Gastroesophageal sphincter (tissue), 4 donors: ENCODE measurements around the gene THRB. TPM values are rescaled to one million over a fixed set of nuclear protein-coding genes. Genes with fewer than 3 reads are reported as not detected.

Source experiments
- ATAC-seq: fragments of 150-250 bp; one replicate; pipeline ENCODE4 v1.9.1; 2016; ENCODE audit warnings: mild to moderate bottlenecking, moderate library complexity
- H3K27ac ChIP-seq, 4 donors: fragments of 200-600 bp; sonication (generic) in 3 of 4; 1 replicate in 3 of 4; 2 replicates in 1 of 4; pipeline ENCODE4 v1.5.1; 2016 to 2019
- H3K27me3 ChIP-seq: fragments of 200-600 bp; sonication (generic); one replicate; pipeline ENCODE4 v1.5.1; 2019
- H3K36me3 ChIP-seq, 2 donors: fragments of 200-600 bp; sonication (generic); one replicate each; pipeline ENCODE4 v1.5.1; 2019; ENCODE audit warnings: control low read depth in 1 of 2
- H3K4me1 ChIP-seq, 3 donors: fragments of 200-600 bp; sonication (generic); 1 replicate in 2 of 3; 2 replicates in 1 of 3; pipeline ENCODE4 v1.5.1; 2016 to 2019; ENCODE audit warnings: control low read depth in 2 of 3
- H3K4me3 ChIP-seq, 2 donors: fragments of 200-600 bp; sonication (generic); one replicate each; pipeline ENCODE4 v1.5.1; 2019; ENCODE audit warnings: mild to moderate bottlenecking in 1 of 2, moderate library complexity in 1 of 2
- H3K9me3 ChIP-seq, 3 donors: fragments of 200-600 bp; sonication (generic); one replicate each; pipeline ENCODE4 v1.5.1; 2017 to 2019; ENCODE audit warnings: control low read depth in 2 of 3
- EP300 ChIP-seq: sonication (generic); formaldehyde crosslinking; IDR thresholded peaks from one replicate; pipeline ENCODE4 v1.6.1; 2017; ENCODE audit warnings: antibody characterized with exemption, mild to moderate bottlenecking
- POLR2A ChIP-seq, 2 donors: fragments of 450-650 bp; IDR thresholded peaks; one replicate each; pipeline ENCODE4 v1.6.1; 2017; ENCODE audit warnings: antibody characterized with exemption in 2 of 2, mild to moderate bottlenecking in 2 of 2, moderate library complexity in 1 of 2
- POLR2AphosphoS5 ChIP-seq: sonication (generic); formaldehyde crosslinking; IDR thresholded peaks from one replicate; pipeline ENCODE4 v1.6.1; 2017; ENCODE audit warnings: antibody characterized with exemption
- WGBS, 2 donors: methylation state at CpG; one replicate each; pipeline ENCODE4 v1.1.5; 2018; ENCODE audit warnings: low coverage in 1 of 2; 5-methylcytosine and 5-hydroxymethylcytosine counted together
- total RNA-seq, 4 donors: library from RNA; depleted of rRNA; stranded (reverse); fragments of >200 nt; gene quantifications; one replicate each; pipeline ENCODE4 v1.1.0, GENCODE V29; 2016
- TF ChIP-seq, protein P1 (sequence below), 4 experiments: fragments of 200-600 bp in 2 of 4; fragments of 450-650 bp in 2 of 4; sonication (generic) in 1 of 4; IDR thresholded peaks; one replicate each; pipeline ENCODE4 v1.5.1; 2017 to 2019; ENCODE audit warnings: antibody characterized with exemption in 4 of 4, mild to moderate bottlenecking in 2 of 4, moderate library complexity in 2 of 4

Gene THRB
- total RNA-seq, 4 donors from 2014 or later: 42.5 to 61.9 (median 55.8) TPM

DNA sequence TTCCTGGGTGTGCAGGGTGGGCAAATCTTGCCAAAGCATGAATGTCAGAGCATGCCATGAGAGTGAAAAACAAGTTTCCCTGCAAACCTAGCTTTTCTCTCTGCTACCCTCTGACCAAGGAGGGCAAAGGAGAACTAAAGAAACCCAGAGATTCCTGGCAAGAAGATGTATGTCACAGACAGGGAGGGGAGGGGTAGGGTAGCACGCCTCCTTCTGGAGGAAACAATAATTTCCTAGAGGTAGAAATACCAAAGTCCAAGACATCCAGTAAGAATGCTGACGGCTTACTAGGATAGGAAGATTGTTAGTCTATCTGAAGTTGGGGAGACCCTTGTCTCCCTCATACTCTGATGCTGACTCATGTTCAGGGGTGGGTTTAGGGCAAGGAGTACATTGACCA is 345.6 kb downstream of the THRB start:
- no peak overlapping the region for H3K4me3 ChIP-seq
- TF ChIP-seq, protein P1, sequence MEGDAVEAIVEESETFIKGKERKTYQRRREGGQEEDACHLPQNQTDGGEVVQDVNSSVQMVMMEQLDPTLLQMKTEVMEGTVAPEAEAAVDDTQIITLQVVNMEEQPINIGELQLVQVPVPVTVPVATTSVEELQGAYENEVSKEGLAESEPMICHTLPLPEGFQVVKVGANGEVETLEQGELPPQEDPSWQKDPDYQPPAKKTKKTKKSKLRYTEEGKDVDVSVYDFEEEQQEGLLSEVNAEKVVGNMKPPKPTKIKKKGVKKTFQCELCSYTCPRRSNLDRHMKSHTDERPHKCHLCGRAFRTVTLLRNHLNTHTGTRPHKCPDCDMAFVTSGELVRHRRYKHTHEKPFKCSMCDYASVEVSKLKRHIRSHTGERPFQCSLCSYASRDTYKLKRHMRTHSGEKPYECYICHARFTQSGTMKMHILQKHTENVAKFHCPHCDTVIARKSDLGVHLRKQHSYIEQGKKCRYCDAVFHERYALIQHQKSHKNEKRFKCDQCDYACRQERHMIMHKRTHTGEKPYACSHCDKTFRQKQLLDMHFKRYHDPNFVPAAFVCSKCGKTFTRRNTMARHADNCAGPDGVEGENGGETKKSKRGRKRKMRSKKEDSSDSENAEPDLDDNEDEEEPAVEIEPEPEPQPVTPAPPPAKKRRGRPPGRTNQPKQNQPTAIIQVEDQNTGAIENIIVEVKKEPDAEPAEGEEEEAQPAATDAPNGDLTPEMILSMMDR (IDR thresholded peaks at IDR 0.05): no peak
- WGBS, 2 donors: 90% methylated on average over 2 of the region's 2 CpGs; no CpG with 5 or more reads in 1 of the 2 donors
- ATAC-seq: no peak
- H3K27ac ChIP-seq: no peak overlapping the region
- no peaks in the 10 kb centered on the region for H3K9me3 ChIP-seq
- H3K27me3 ChIP-seq: no peaks in the 10 kb centered on the region
- H3K36me3 ChIP-seq: peaks cover 0 to 3% of the 10 kb centered on the region in 2 donors
- peaks cover 5 to 32% (median 9%) of the 10 kb centered on the region in 3 donors for H3K4me1 ChIP-seq

DNA sequence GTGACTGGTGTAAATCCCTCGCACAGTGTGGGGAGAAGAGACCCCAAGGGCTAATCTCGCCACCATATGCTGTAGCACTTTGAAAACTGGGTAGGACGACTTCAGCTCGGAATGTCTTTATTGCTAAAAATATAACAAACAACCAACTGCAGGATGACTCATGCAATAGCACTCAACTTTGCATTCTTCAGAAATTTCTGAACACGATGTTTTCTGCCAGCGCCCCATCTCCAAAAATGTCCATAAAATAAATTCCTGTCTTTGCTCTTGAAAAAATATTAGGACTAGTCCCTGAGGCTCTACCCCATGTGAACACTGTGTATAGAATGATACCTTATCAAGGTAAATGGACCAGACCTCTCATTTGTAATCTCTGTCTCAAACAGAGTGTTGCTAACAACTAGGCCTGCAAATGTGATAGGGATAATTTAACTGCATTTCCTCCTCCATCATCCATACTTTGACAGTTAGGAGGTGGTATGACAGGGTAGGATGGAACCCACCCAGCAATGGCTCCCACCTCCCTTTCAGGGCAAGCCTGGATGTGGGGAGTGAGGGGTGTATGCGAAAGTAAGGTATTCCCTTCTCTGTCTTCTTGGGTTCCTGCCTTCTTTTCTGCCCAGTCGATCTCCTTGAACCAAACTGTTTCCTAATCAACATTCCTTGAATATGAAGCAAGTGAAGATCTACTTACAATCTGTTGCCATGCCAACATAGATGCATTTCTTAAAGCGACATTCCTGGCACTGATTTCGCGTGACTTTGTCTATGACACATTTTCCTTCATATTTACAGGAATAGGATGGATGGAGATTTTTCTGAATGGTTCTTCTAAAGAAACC is 348.4 kb downstream of the THRB start:
- Histone ChIP-seq H3K4me3 (no peak overlapping the region), H3K9me3 (no peaks in the 10 kb centered on the region), H3K36me3 (peaks cover 0 to 31% of the 10 kb centered on the region in 2 donors), H3K27me3 (no peaks in the 10 kb centered on the region), H3K4me1 (peaks cover 5 to 36% (median 9%) of the 10 kb centered on the region in 3 donors), H3K27ac (peak overlapping the region; percentile 72 to 88 (median 74))
- ATAC-seq: peak; percentile 74
- WGBS, 2 donors: 41 to 51% methylated on average over 11 of the region's 11 CpGs
- TF ChIP-seq, protein P1 (IDR thresholded peaks at IDR 0.05): peak in 1 of 4 experiments; percentile 18
- TF ChIP-seq POLR2AphosphoS5: peak; percentile 67
- no peak for TF ChIP-seq EP300
- TF ChIP-seq POLR2A (IDR thresholded peaks at IDR 0.05): no peak

DNA sequence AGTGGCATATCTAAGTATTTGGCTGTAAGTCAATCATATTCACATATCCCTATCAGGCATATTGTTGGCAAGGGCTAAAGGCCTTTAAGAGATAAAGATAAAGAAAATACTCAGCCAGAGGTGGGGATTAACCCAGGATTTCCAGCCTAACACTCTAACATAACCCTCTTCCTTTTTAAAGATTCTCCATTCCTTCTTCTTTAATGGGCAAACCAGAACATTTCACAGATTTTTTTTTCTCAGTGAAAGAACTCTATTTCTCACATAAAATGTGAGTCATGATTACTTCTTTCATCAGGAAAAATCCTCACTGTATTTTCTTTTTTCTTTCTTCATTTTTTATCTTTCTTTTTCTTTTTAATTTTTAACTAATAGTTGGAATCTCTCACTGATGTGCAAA is 349.2 kb downstream of the THRB start:
- Histone ChIP-seq H3K4me3 (no peak overlapping the region), H3K27me3 (no peaks in the 10 kb centered on the region), H3K36me3 (peaks cover 0 to 33% of the 10 kb centered on the region in 2 donors), H3K27ac (peak overlapping the region; percentile 72 to 88 (median 74)), H3K9me3 (no peaks in the 10 kb centered on the region), H3K4me1 (peaks cover 5 to 44% (median 9%) of the 10 kb centered on the region in 3 donors)
- no peak for ATAC-seq
- TF ChIP-seq POLR2A (IDR thresholded peaks at IDR 0.05) (no peak), POLR2AphosphoS5 (no peak), EP300 (no peak)
- TF ChIP-seq, protein P1 (IDR thresholded peaks at IDR 0.05): no peak

DNA sequence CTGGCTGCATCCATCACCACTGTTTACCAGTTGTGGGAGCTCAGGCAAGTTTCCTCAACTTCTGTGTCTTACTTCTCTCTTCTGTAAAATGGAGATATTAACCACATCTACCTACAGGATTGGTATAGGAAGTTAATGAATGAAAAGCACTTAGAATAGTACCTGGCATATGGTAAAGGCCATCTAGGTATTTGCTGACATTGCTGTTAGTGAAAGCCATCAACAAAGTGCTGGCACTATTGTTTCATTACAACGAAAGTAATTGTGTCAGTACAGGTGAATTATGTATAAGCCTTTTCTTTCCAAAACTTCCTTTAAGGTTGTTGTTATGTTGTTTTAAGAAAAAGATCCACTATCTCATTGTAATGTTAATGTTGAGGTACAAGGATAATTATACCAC is 352.5 kb downstream of the THRB start:
- Histone ChIP-seq H3K27ac (peak overlapping the region in 3 of 4 donors; percentile 73 to 81 (median 77)), H3K36me3 (peaks cover 0 to 33% of the 10 kb centered on the region in 2 donors), H3K9me3 (no peaks in the 10 kb centered on the region), H3K4me1 (peaks cover 13 to 72% (median 15%) of the 10 kb centered on the region in 3 donors), H3K4me3 (no peak overlapping the region), H3K27me3 (no peaks in the 10 kb centered on the region)
- TF ChIP-seq POLR2AphosphoS5: no peak
- TF ChIP-seq POLR2A (IDR thresholded peaks at IDR 0.05): no peak
- TF ChIP-seq, protein P1 (IDR thresholded peaks at IDR 0.05): no peak
- TF ChIP-seq EP300: no peak
- 94 to 100% methylated on average over 1 of the region's 1 CpG for WGBS, 2 donors
- ATAC-seq: no peak

DNA sequence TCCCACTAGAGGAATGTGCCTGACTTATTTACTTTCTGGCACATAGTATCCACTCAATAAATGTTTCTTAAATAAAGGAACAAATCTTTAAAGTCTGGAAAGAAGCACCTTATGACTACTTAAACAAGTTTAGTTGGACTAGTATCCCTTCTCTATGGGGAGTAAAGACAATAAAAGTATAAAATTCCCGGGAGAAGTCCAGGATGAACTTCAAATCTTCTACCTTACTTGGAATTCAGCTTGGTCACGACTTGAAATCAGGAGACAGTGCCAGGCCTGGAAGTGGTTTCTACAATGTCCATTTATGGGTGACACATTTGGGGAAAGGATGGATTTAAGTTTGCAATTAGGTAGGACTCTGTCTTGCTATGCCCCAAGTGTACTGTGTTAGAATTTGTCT is 353.1 kb downstream of the THRB start:
- TF ChIP-seq POLR2A (IDR thresholded peaks at IDR 0.05): no peak
- Histone ChIP-seq H3K27ac (peak overlapping the region; percentile 7 to 81 (median 75)), H3K4me1 (peaks cover 13 to 67% (median 15%) of the 10 kb centered on the region in 3 donors)

More for the DNA sequence above, 353.1 kb downstream of the THRB start:
- 30 to 75% methylated on average over 2 of the region's 2 CpGs for WGBS, 2 donors
- no peaks in the 10 kb centered on the region for H3K9me3 ChIP-seq
- peaks cover 0 to 33% of the 10 kb centered on the region in 2 donors for H3K36me3 ChIP-seq
- no peak overlapping the region for H3K4me3 ChIP-seq
- no peak for ATAC-seq
- H3K27me3 ChIP-seq: no peaks in the 10 kb centered on the region
